ENCODE data around the gene DEPP1.
A peak's percentile ranks its signal among the peaks of the same experiment; 100 is the strongest.

- TF ChIP-seq GATA2 (IDR thresholded peaks at IDR 0.05; ENCODE audit: low read depth, low read length), result peak; percentile 62; the same call in 1 of the 2 replicates
- TF ChIP-seq GATA3 (IDR thresholded peaks at IDR 0.05; ENCODE audit: low read depth, low read length), result no peak
Observed at GRCh38 chr10:44978213-44978569, 418 bp downstream of the DEPP1 start.
